Measurements from ENCODE around the gene CD6.

The CD6 gene

DNA sequence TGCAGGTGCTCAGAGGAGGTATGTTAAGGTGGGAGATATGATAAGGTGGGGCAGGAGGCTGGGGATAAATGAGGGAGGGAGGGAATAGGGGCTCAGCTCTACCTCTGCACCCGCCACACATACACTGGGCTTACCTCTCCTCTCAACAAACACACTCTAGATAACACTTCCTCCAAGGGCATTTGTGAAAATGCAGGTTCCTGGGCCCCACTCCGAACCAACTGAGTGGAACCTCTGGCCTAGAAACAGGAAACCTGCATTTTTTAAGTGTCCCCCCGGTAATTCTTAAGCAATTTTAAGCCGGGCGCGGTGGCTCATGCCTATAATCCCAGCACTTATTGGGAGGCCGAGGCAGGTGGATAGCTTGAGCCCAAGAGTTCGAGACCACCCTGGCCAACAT lies 84.3 kb downstream of the CD6 start:
- H3K4me1 ChIP-seq (ENCODE audit: insufficient read depth, low read length) = no peaks in the 10 kb centered on the region

DNA sequence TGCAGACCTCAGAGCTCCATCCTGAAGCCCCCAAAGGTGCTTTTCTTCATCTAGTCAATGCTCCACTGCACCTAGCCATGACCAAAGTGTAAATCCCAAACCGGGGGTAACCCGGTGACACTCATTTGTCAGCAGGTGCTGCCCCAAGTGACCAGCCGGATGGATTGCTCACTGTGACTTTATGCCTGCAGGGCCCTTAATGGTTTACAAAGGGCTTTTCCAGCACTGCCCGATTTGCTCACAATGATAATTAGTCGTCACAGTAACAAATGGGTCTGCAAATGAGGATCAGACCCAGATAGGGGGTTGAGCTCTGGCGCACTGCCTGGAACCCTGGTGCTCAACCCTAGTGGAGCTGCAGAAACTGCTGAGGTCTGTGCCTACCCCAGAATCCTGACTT lies 85.1 kb downstream of the CD6 start:
- DNase-seq = no peak
- H3K27me3 ChIP-seq (ENCODE audit: insufficient read depth, low read length, poor library complexity) = peaks cover 3% of the 10 kb centered on the region

More for the DNA sequence above, 84.3 kb downstream of the CD6 start:
- Histone ChIP-seq H3K79me2 (ENCODE audit: insufficient read depth, low read length) (no peaks in the 10 kb centered on the region), H3K9ac (ENCODE audit: low read depth, low read length) (no peak overlapping the region), H3K27ac (ENCODE audit: low read length) (no peak overlapping the region), H3K4me3 (ENCODE audit: low read depth in 1 of 2, low read length in 2 of 2) (no peak overlapping the region), H4K20me1 (ENCODE audit: insufficient read depth, low read length) (0 out of 2 replicates have a peak, but pooled peaks cover 4% of the 10 kb centered on the region), H3K27me3 (ENCODE audit: insufficient read depth, low read length, poor library complexity) (peaks cover 3% of the 10 kb centered on the region), H2AFZ (ENCODE audit: low read depth, low read length) (no peak overlapping the region), H3K36me3 (ENCODE audit: insufficient read depth, low read length) (no peaks in the 10 kb centered on the region), H3K9me3 (ENCODE audit: insufficient read depth, low read length, severe bottlenecking) (no peaks in the 10 kb centered on the region), H3K4me2 (ENCODE audit: insufficient read depth, low read length) (no peak overlapping the region)
- ATAC-seq (ENCODE audit: insufficient read depth, low read depth) (no peak), DNase-seq (no peak)
- TF ChIP-seq, protein P1, sequence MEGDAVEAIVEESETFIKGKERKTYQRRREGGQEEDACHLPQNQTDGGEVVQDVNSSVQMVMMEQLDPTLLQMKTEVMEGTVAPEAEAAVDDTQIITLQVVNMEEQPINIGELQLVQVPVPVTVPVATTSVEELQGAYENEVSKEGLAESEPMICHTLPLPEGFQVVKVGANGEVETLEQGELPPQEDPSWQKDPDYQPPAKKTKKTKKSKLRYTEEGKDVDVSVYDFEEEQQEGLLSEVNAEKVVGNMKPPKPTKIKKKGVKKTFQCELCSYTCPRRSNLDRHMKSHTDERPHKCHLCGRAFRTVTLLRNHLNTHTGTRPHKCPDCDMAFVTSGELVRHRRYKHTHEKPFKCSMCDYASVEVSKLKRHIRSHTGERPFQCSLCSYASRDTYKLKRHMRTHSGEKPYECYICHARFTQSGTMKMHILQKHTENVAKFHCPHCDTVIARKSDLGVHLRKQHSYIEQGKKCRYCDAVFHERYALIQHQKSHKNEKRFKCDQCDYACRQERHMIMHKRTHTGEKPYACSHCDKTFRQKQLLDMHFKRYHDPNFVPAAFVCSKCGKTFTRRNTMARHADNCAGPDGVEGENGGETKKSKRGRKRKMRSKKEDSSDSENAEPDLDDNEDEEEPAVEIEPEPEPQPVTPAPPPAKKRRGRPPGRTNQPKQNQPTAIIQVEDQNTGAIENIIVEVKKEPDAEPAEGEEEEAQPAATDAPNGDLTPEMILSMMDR (IDR thresholded peaks at IDR 0.05; ENCODE audit: borderline replicate concordance, extremely low read depth, low read length, poor library complexity, severe bottlenecking) = no peak
- TF ChIP-seq EZH2 (IDR thresholded peaks at IDR 0.05; ENCODE audit: borderline replicate concordance, low read depth, low read length, severe bottlenecking) = no peak

DNA sequence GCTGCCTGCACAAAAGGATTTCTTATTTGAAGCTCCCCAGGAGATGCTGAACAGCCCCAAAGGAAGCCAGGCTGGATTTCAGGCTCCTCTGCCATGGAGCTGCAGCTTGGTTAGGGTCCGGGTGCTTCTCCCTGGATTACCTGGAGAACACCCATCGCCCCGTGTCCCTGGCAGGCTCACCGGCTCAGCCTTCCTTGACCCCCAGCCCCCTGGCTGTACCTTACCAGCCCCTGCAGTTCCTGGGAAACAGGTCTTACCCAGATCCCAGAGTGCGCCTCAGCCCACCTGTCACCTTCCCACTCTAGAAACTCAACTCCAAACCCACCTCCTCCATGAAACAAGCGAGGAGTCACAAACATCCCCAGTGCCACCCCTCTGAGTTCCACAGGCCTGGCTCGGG lies 85.5 kb downstream of the CD6 start:
- no peak for ATAC-seq (ENCODE audit: insufficient read depth, low read depth)
- Histone ChIP-seq H3K9ac (ENCODE audit: low read depth, low read length) (no peak overlapping the region), H2AFZ (ENCODE audit: low read depth, low read length) (no peak overlapping the region), H3K4me1 (ENCODE audit: insufficient read depth, low read length) (no peaks in the 10 kb centered on the region), H3K4me3 (ENCODE audit: low read depth in 1 of 2, low read length in 2 of 2) (no peak overlapping the region), H3K27ac (ENCODE audit: low read length) (no peak overlapping the region), H3K9me3 (ENCODE audit: insufficient read depth, low read length, severe bottlenecking) (no peaks in the 10 kb centered on the region), H3K27me3 (ENCODE audit: insufficient read depth, low read length, poor library complexity) (peaks cover 3% of the 10 kb centered on the region), H3K4me2 (ENCODE audit: insufficient read depth, low read length) (no peak overlapping the region), H4K20me1 (ENCODE audit: insufficient read depth, low read length) (0 out of 2 replicates have a peak, but pooled peaks cover 4% of the 10 kb centered on the region), H3K36me3 (ENCODE audit: insufficient read depth, low read length) (no peaks in the 10 kb centered on the region), H3K79me2 (ENCODE audit: insufficient read depth, low read length) (no peaks in the 10 kb centered on the region)
- TF ChIP-seq EZH2 (IDR thresholded peaks at IDR 0.05; ENCODE audit: borderline replicate concordance, low read depth, low read length, severe bottlenecking) = no peak
- TF ChIP-seq, protein P1 (IDR thresholded peaks at IDR 0.05; ENCODE audit: borderline replicate concordance, extremely low read depth, low read length, poor library complexity, severe bottlenecking) = no peak
- DNase-seq = no peak

More for the DNA sequence above, 85.1 kb downstream of the CD6 start:
- Histone ChIP-seq H4K20me1 (ENCODE audit: insufficient read depth, low read length) (0 out of 2 replicates have a peak, but pooled peaks cover 4% of the 10 kb centered on the region), H3K4me3 (ENCODE audit: low read depth in 1 of 2, low read length in 2 of 2) (no peak overlapping the region), H3K4me2 (ENCODE audit: insufficient read depth, low read length) (no peak overlapping the region), H3K27ac (ENCODE audit: low read length) (no peak overlapping the region), H3K36me3 (ENCODE audit: insufficient read depth, low read length) (no peaks in the 10 kb centered on the region), H3K9ac (ENCODE audit: low read depth, low read length) (no peak overlapping the region), H3K9me3 (ENCODE audit: insufficient read depth, low read length, severe bottlenecking) (no peaks in the 10 kb centered on the region), H2AFZ (ENCODE audit: low read depth, low read length) (no peak overlapping the region), H3K79me2 (ENCODE audit: insufficient read depth, low read length) (no peaks in the 10 kb centered on the region), H3K4me1 (ENCODE audit: insufficient read depth, low read length) (no peaks in the 10 kb centered on the region)
- TF ChIP-seq, protein P1 (IDR thresholded peaks at IDR 0.05; ENCODE audit: borderline replicate concordance, extremely low read depth, low read length, poor library complexity, severe bottlenecking) = no peak
- ATAC-seq (ENCODE audit: insufficient read depth, low read depth) = no peak

DNA sequence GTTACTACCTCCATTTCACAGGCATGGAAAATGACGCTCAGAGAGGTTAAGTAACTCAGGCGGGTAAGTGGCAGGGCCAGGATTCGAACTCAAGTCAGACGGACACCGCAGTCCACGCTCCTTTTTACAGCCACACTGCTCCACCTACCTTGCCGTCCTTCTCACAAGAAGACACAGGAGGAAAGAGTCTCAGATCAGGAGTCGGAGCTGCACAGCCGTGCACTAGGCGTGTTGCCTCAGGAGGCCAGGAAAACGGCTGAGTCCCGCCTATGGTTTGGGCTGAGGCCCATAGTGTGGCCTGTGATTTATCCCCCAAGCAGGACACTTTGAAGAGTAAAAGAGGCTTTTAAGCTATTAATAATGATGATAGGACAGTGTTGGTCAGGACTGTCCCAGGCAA lies 86.1 kb downstream of the CD6 start:
- Histone ChIP-seq H3K9me3 (ENCODE audit: insufficient read depth, low read length, severe bottlenecking) (no peaks in the 10 kb centered on the region), H3K36me3 (ENCODE audit: insufficient read depth, low read length) (no peaks in the 10 kb centered on the region), H2AFZ (ENCODE audit: low read depth, low read length) (no peak overlapping the region), H3K27me3 (ENCODE audit: insufficient read depth, low read length, poor library complexity) (peaks cover 3% of the 10 kb centered on the region), H3K9ac (ENCODE audit: low read depth, low read length) (no peak overlapping the region), H3K4me1 (ENCODE audit: insufficient read depth, low read length) (no peaks in the 10 kb centered on the region), H3K79me2 (ENCODE audit: insufficient read depth, low read length) (no peaks in the 10 kb centered on the region), H4K20me1 (ENCODE audit: insufficient read depth, low read length) (0 out of 2 replicates have a peak, but pooled peaks cover 4% of the 10 kb centered on the region), H3K27ac (ENCODE audit: low read length) (no peak overlapping the region), H3K4me3 (ENCODE audit: low read depth in 1 of 2, low read length in 2 of 2) (no peak overlapping the region), H3K4me2 (ENCODE audit: insufficient read depth, low read length) (no peak overlapping the region)
- no peak for DNase-seq
- TF ChIP-seq, protein P1 (IDR thresholded peaks at IDR 0.05; ENCODE audit: borderline replicate concordance, extremely low read depth, low read length, poor library complexity, severe bottlenecking) = no peak
- TF ChIP-seq EZH2 (IDR thresholded peaks at IDR 0.05; ENCODE audit: borderline replicate concordance, low read depth, low read length, severe bottlenecking) = no peak
- no peak for ATAC-seq (ENCODE audit: insufficient read depth, low read depth)

All from DND-41 (cell line).